Measurements from ENCODE around the gene SMYD3. TPM values are rescaled to one million over a fixed set of nuclear protein-coding genes. Genes with fewer than 3 reads are reported as not detected.

The SMYD3 gene
- total and polyA plus RNA-seq, 10 of the 15 experiments (the other 5 are each of a cell fraction or from before 2014, with no cell fraction given): 18.3 to 54.0 (median 24.8) TPM

- Histone ChIP-seq H3K27me3 (replicated peaks in 1 of 2; ENCODE audit: control insufficient read depth in 2 of 2, insufficient read depth in 2 of 2, low read length in 1 of 2) (no peaks in the 10 kb centered on the region), H3K4me2 (ENCODE audit: control insufficient read depth, insufficient read depth) (no peak overlapping the region), H3K9ac (ENCODE audit: control insufficient read depth, insufficient read depth, low read length) (no peak overlapping the region), H3K9me3 (replicated peaks; ENCODE audit: control insufficient read depth, insufficient read depth, low read length) (no peaks in the 10 kb centered on the region), H3K27ac (ENCODE audit: control insufficient read depth, insufficient read depth) (no peak overlapping the region), H3K4me3 (no peak overlapping the region), H4K20me1 (ENCODE audit: control insufficient read depth, insufficient read depth) (no peaks in the 10 kb centered on the region), H2AFZ (ENCODE audit: control insufficient read depth, low read depth, low read length) (no peak overlapping the region), H3K79me2 (ENCODE audit: control insufficient read depth, insufficient read depth, low read length) (no peaks in the 10 kb centered on the region), H3K4me1 (ENCODE audit: control insufficient read depth, insufficient read depth, low read length) (no peaks in the 10 kb centered on the region), H3K36me3 (ENCODE audit: control insufficient read depth in 2 of 2, insufficient read depth in 2 of 2, low read length in 1 of 2) (no peaks in the 10 kb centered on the region)
- intact Hi-C loops (cut with micrococcal nuclease; ENCODE audit: unreplicated experiment) (no loop called here), in situ Hi-C loops (cut with MboI) (no loop called here)
- BruUV-seq (replicated peaks): no TSS peak
- SMC1A ChIA-PET (ENCODE audit: uncharacterized antibody, unreplicated experiment): interaction anchor here (1.8 kb wide), 1 partner anchor 20 kb away, joined by 4 read pairs; no protein-coding TSS in a partner anchor
- RAD21 ChIA-PET (ENCODE audit: unreplicated experiment): interaction anchor here (1.6 kb wide), 1 partner anchor 9 kb away, joined by 3 read pairs; no protein-coding TSS in a partner anchor
- CTCF ChIA-PET: interaction anchor here (1.2 kb wide), 1 partner anchor 9 kb away, joined by 3 read pairs; no protein-coding TSS in a partner anchor
- TF ChIP-seq HSF1 (IDR thresholded peaks at IDR 0.05; ENCODE audit: low read depth, low read length) (no peak), ATF3 (IDR thresholded peaks at IDR 0.05; ENCODE audit: borderline replicate concordance, extremely low read depth, low read depth, low read length) (no peak), POLR2AphosphoS5 (IDR thresholded peaks at IDR 0.05; ENCODE audit: low read length) (no peak), FOXK2 (IDR thresholded peaks at IDR 0.05) (no peak), HCFC1 (IDR thresholded peaks at IDR 0.05; ENCODE audit: low read length) (no peak), ZNF24 (IDR thresholded peaks at IDR 0.05) (0 out of 2 replicates have a peak, but pooled peaks have one; percentile 24), USF2 (IDR thresholded peaks at IDR 0.05; ENCODE audit: borderline replicate concordance, low read depth, low read length) (no peak), FOXM1 (IDR thresholded peaks at IDR 0.05; ENCODE audit: low read depth, low read length) (no peak)
- FAIRE-seq: no peak
- ATAC-seq: no peak
- POLR2A ChIA-PET: no interaction called here
- DNase-seq (ENCODE audit: low read depth, low spot score): no peak
Observed at GRCh38 chr1:246136477-246136876, 370.6 kb downstream of the SMYD3 start.
